ENCODE measurements around the gene ACP7.

DNA sequence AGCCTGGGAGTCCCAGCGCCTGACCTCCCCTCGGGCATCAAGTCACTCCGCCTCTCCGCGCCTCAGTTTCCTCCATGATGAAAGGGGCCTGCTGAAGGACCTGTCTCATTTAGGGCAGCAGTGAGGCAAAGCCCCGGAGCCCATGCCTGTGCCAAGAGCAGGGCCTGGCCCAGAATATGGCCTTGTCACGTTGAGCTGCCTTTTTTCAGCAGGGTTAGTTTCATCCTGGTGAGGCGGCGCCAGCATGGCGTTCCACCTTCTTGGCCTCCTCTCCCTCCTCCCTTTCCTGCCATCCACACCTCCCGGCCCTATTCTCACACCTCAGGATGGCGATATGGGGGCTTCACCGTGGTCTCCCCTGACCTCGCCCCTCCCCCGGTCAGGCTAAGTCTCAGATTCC, 71.6 kb downstream of the ACP7 start:
- TF ChIP-seq, protein P1, sequence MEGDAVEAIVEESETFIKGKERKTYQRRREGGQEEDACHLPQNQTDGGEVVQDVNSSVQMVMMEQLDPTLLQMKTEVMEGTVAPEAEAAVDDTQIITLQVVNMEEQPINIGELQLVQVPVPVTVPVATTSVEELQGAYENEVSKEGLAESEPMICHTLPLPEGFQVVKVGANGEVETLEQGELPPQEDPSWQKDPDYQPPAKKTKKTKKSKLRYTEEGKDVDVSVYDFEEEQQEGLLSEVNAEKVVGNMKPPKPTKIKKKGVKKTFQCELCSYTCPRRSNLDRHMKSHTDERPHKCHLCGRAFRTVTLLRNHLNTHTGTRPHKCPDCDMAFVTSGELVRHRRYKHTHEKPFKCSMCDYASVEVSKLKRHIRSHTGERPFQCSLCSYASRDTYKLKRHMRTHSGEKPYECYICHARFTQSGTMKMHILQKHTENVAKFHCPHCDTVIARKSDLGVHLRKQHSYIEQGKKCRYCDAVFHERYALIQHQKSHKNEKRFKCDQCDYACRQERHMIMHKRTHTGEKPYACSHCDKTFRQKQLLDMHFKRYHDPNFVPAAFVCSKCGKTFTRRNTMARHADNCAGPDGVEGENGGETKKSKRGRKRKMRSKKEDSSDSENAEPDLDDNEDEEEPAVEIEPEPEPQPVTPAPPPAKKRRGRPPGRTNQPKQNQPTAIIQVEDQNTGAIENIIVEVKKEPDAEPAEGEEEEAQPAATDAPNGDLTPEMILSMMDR (IDR thresholded peaks at IDR 0.05; ENCODE audit: extremely low read depth in 1 of 2, insufficient read depth in 1 of 2, low read depth in 1 of 2, low read length in 2 of 2): no peak
- TF ChIP-seq MYC (IDR thresholded peaks at IDR 0.05; ENCODE audit: low read depth, low read length) (no peak), EZH2 (IDR thresholded peaks at IDR 0.05; ENCODE audit: borderline replicate concordance, low read depth, low read length, severe bottlenecking) (no peak), POLR2A (IDR thresholded peaks at IDR 0.05; ENCODE audit: low read depth, low read length) (no peak), POLR2AphosphoS5 (IDR thresholded peaks at IDR 0.05; ENCODE audit: insufficient read depth, low read depth, low read length) (no peak), FOS (IDR thresholded peaks at IDR 0.05; ENCODE audit: borderline replicate concordance, insufficient read depth, low read length) (no peak)
